ENCODE measurements around the gene PPP1R16B.
A peak's percentile ranks its signal among the peaks of the same experiment; 100 is the strongest.

Gene PPP1R16B

DNA sequence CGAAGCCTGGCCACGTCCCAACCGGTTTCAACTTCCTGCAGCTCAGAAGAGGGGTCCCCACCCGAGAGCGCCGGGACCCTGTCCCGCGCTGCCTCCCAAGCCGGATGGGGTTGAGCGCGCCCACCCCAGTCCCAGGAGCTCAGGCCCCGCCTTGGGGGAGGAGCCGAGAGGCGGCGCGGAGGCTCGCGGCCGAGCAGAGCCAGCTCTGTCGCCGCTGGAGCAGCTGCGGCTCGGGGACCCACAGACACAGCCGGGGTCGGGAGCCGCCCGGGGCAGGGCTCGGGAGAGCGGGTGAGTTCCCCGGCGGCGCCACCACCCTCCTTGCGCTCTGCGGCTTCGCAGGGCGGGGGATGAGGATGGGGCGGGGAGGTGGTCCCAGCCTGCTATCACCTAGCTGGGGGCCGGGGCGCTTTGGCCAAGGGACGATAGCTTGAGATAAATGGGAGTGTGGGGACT lies at the start of gene PPP1R16B:
TSS of gene PPP1R16B (plus strand) at position 196 of the 456 bp plus-strand sequence. CDS start 30,229 bp downstream, outside the sequence.
- no peak for DNase-seq (ENCODE audit: low read depth)
- H3K4me3 ChIP-seq (ENCODE audit: low read length) = peak within 1 kb of the TSS; percentile 16
- TF ChIP-seq, protein P1, sequence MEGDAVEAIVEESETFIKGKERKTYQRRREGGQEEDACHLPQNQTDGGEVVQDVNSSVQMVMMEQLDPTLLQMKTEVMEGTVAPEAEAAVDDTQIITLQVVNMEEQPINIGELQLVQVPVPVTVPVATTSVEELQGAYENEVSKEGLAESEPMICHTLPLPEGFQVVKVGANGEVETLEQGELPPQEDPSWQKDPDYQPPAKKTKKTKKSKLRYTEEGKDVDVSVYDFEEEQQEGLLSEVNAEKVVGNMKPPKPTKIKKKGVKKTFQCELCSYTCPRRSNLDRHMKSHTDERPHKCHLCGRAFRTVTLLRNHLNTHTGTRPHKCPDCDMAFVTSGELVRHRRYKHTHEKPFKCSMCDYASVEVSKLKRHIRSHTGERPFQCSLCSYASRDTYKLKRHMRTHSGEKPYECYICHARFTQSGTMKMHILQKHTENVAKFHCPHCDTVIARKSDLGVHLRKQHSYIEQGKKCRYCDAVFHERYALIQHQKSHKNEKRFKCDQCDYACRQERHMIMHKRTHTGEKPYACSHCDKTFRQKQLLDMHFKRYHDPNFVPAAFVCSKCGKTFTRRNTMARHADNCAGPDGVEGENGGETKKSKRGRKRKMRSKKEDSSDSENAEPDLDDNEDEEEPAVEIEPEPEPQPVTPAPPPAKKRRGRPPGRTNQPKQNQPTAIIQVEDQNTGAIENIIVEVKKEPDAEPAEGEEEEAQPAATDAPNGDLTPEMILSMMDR (IDR thresholded peaks at IDR 0.05; ENCODE audit: insufficient read depth, low read depth, low read length, missing control alignments) = no peak

- TF ChIP-seq, protein P1 (IDR thresholded peaks at IDR 0.05; ENCODE audit: insufficient read depth, low read depth, low read length, missing control alignments) = no peak
- H3K4me3 ChIP-seq (ENCODE audit: low read length) = no peak overlapping the region
- DNase-seq (ENCODE audit: low read depth) = no peak
These were observed 48.2 kb upstream of the PPP1R16B start for GRCh38 chr20:38757145-38757775.

- no peak overlapping the region for H3K4me3 ChIP-seq (ENCODE audit: low read length)
- TF ChIP-seq, protein P1 (IDR thresholded peaks at IDR 0.05; ENCODE audit: insufficient read depth, low read depth, low read length, missing control alignments) = no peak
- no peak for DNase-seq (ENCODE audit: low read depth)
These were observed 46.4 kb upstream of the PPP1R16B start for GRCh38 chr20:38759106-38759505.

DNA sequence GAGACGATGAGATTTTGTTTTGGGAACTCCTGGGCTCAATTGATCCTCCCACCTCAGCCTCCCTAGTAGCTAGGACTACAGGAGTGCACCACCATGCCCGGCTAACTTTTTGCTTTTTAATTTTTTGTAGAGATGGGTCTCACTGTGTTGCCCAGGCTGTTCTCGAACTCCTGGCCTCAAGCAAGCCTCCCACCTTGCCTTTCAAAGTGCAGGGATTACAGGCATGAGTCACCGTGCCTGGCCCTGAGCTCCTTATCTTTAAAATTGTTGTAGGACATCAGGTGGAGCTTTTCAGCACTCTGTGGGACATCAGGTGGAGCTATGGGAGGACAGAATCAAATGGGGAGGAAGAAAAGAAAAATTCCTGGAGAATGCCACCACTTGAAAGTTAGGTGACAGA lies 44.5 kb upstream of the PPP1R16B start:
- H3K4me3 ChIP-seq (ENCODE audit: low read length) = no peak overlapping the region
- DNase-seq (ENCODE audit: low read depth) = no peak
- TF ChIP-seq, protein P1 (IDR thresholded peaks at IDR 0.05; ENCODE audit: insufficient read depth, low read depth, low read length, missing control alignments) = no peak

GRCh38 chr20:38762174-38762573 lies 43.3 kb upstream of the PPP1R16B start:
- H3K4me3 ChIP-seq (ENCODE audit: low read length) = no peak overlapping the region
- no peak for DNase-seq (ENCODE audit: low read depth)
- TF ChIP-seq, protein P1 (IDR thresholded peaks at IDR 0.05; ENCODE audit: insufficient read depth, low read depth, low read length, missing control alignments) = no peak

- TF ChIP-seq, protein P1 (IDR thresholded peaks at IDR 0.05; ENCODE audit: insufficient read depth, low read depth, low read length, missing control alignments) = no peak
- H3K4me3 ChIP-seq (ENCODE audit: low read length) = no peak overlapping the region
These were observed 41.9 kb upstream of the PPP1R16B start for GRCh38 chr20:38763616-38764015.

More at GRCh38 chr20:38763616-38764015, 41.9 kb upstream of the PPP1R16B start:
- DNase-seq (ENCODE audit: low read depth) = no peak

Data from epithelial cell of esophagus (primary cell).